Stimulated activated CD4-positive, alpha-beta T cell treated with anti-CD3 and anti-CD28 coated beads, Interleukin-1b, Interleukin-23, amount 100 ng/mL, for 24 hours (primary cell): ENCODE results near the gene CDK6.

Experiments
- DNase-seq, 4 experiments: peaks; one replicate each; pipeline ENCODE4 v3.0.0-alpha.2; 2020; ENCODE audit warnings: low read depth in 4 of 4, low spot score in 1 of 4

Gene CDK6

DNA sequence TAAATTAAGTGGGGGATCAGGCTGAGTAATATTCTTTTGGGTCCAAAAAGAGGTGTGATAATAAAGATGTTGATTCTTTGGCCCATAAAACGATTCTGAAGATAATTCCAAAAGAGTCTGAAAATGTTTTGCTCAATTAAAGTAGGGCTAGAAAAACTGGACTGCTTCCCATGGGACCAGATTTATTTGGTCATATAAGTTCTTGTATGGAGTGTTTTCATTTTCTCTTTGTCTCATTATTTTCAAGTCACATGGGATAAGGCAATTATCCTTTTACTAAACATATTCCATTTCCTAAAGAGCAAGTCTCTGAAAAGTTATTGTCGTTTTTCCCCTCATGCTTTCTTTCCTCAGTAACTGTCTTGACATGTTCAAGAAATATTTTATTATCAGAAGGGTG, 41.5 kb downstream of the CDK6 start:
- no peak for DNase-seq

DNA sequence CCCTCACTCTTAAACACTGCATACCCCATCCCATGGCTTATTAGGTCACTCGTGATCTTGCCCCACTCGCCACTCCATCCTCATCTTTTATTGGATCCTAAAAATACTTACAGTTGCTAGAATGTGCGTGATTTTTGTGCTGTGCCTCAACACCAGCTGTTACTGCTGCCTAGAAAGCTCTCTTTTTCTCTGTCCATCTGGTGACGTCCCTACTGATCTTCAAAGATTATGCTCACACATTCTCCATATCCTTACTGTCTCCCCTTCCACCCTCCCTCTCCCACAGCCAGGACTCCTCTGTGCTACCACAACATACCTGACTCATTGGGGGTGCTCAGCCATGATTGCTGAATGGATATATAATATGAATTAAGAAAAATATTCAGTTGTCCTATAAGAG, 42.0 kb downstream of the CDK6 start:
- DNase-seq = no peak

DNA sequence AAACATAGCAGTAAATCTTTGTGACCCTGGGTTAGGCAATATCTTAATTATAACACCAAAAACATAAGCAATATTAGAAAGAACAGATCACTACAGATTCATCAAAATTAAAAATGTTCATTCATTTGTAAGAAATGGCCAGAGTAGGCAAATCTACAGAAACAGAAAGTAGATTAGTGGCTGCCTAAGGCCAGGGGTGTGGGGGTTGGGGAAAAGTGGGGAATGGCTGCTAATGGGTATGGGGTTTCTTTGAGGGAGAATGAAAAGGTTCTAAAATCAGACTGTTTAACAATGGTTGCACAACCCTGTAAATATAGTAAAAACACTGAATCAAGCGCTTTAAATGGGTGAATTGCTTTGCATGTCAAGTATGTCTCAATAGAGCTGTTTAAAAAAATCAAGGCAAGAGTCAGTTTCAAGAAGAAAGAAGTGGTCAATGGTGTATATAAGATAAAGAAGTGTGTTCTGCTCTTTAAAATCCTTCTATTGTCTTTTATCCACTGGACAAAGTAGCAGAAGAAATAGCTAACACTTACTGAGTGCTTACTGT, 42.6 kb downstream of the CDK6 start:
- no peak for DNase-seq

DNA sequence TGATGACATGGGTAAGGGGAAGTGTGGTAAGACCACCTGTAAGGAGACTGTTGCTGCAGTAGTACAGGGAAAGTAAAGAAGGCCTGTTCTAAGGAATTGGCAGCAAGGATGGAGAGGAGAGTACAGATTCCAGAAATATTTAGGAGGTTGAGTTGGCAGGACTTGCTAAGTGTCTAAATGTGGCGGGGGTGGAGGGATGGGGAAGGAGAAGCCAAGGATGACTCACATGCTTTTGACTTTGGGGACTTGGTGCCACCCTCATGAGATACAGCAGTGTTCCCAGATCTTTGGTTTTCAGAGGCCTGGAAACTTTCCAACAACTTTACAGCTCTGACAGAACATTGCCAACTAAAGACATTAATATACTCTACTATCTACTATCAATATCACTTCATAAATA, 45.4 kb downstream of the CDK6 start:
- no peak for DNase-seq

DNA sequence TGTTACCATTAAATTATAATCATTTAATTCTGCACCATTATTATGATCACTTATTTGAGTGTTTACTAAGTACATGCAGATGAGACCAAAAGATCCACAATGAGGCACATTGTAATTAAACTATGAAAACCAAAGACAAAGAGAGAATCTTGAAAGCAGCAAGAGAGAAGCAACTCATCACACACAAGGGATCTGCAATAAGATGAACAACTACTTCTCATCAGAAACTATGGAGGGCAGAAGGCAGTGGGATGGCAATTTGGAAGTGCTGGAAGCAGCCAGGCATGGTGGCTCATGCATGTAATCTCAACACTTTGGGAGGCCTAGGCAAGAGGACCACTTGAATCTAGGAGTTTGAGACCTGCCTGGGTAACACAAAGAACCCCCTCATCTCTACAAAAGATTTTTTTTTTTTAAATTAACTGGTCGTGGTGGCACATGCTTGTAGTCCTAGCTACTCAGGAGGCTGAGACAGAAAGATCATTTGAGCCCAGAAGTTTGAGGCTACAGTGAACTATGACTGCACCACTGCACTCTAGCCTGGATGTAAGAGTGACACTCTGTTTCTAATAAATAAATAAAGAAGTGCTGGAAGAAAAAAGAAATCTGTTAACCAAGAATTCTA, 47.7 kb downstream of the CDK6 start:
- DNase-seq = no peak

DNA sequence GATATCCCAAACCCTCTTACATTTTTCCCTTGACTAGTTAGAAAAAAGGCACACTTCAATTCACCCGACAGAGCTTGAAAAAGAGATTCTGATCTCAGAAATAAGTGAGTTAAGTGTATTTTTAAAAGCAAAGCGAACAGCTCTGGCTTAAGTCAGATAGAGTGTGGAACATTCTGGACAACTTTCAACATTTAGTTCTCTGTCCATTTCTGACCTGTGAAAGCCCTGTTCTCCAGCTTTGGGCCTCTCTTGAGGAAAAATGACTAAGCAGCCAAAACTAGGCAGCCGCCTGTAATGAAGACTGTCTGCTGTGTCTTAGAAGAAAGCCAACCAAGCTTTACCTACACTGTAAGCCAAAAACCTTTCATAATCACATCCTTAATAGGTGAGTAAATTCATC, 50.5 kb downstream of the CDK6 start:
- no peak for DNase-seq

DNA sequence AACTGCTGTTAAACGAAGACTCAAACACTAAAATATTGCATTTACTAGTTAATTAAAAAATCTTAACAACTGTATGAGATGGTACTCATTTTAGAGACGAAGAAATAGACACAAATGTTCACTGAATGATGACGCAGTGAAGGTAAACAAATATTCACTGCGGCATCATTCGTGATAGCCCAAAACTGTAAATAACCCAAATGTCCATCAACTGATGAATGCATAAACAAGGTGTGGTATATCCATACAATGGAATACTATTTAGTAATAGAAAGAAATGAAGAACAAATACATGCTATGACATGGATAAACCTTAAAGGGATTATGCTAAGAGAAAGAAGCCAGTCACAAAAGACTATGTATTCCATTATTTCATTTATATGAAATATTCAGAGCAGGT, 51.4 kb downstream of the CDK6 start:
- no peak for DNase-seq

DNA sequence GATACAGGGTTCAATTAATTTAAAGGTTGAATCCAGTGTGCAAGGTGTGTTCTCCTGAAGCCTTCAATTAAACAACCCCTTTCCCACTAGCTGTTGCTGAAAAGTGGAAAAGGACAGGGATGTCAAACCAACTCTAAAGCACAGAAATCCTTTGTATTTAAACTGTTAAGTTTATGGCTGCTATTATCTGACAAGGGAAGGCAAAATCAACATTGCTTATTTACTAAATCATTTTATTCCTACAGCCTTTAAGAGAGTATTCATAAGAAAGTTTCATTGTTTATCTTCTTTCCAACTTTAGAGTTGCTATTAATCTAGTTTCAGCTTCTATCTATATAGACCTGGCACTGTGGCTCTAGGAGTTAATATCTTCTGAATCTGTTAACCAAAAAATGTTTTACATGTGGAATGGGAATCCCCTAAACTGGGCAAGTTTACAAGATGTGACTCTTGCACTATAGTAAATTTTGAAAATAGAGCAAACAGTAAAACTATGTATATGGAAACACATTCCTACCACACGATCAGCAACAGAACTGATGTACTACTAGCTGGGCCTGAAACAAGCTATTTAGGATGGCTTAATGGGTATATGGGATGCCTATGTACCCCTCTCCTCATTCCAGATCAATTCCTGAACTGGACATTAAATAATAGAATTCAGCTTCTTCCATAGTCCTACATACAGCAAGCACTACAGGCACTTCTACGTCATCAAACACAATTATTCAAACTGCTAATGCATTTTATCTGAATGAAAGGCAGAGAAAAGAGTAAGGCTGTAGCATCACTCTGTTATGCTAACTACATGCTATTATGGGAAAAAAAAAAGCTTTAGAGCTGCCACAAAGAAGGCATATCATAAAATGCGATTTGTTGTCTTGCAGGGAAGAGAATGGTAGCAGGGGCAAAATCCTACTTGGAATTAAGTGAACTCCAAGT, 52.8 kb downstream of the CDK6 start:
- no peak for DNase-seq

DNA sequence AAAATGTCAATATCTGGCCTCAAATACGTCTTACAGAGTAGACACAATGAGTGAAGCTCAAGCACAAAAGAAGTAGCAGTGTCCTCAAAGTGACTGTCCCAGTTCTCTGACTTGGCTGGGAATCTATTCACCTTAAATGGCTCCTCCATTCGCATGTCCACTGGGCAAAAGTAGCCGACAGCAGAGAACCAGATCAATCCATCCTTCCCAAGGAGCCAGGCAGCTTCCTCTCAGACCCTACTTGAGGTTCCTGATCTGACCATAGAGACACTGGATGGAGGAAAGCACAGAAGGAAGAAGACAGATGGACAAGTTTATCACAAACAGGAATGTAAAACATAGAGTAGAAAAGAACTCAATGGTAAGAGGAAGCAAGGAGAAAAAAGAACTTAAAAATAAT, 53.5 kb downstream of the CDK6 start:
- DNase-seq = no peak

DNA sequence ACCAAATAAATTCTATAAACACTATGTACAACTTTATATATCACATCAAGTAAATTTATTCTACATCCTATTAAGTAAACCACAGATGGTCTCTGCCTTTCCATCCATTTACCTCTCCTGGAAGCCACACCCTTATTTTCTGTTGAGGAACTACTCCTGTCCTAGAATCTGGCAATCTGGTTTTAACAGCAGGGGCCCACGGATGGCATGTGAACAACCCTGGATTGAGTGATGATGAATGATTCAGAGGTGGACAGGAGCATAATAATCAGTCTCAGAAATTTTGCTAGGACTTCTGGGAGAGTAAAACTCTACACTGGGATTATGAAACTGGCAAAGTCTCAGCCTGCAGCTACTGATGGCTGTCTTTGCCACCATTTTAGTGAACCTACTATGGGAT, 54.1 kb downstream of the CDK6 start:
- DNase-seq = no peak

DNA sequence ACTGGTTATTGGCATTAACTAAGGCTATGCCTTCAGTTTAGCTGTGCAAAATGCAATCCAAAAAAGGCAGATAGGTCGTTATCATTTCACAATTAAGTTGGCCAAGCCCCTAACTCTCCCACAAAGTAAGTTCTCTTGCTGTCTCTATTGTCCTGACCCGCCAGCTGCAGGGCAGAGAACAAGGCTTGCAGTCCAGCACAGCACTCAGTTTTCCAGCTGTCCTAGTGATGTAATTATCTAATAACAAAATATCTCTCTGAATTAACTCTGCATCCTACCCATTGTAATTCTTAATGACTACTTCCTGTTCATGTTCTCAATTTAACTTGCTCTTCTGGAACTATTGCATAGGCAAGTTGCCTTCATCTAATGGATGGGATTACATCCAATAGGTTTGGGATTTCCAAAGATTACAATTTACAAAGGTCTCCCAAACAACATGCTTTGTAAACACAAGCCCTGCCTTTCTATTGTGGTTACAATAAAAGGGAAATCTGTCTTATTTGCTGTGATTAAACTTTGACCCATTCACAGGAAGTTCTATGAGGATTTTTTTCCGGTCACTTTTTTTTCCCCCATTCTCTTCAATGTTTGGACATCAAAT, 55.2 kb downstream of the CDK6 start:
- DNase-seq = no peak

DNA sequence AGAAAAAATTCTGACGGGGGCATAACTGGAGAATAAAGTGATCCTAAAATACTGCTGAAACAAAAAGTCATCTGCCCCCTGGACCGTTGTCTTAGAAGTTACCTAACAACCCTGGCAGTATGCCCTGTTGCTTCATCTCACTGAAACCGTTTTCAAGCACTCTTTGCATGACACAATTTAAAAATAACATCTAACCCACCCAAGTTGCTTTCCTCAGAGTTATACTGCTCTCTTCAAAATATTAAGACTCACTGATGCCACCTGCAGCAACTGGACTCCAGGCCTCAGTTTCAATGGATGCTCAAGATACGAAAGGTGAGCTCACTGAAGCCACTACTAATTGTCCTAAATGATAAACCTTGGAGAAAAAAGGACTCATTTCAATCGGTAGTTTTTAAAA, 57.4 kb downstream of the CDK6 start:
- DNase-seq = no peak

DNA sequence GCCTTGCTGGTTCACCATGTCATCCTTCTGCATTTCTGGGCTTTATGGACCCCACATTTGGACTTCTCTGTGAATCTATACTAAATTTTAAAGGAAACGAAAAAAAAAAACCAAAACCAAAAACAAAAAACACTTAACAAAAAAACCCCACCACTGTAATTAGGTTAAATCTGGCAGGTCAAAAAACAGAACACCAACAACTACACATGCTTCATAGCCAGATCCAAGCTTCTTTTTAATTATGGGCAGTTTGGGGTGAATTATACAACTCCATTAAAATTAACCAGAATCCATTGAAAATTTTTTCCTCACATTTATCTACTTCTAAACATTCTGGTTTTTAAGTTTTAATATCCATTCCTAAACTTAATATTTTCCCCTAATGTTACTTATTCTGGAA, 58.4 kb downstream of the CDK6 start:
- DNase-seq = no peak

DNA sequence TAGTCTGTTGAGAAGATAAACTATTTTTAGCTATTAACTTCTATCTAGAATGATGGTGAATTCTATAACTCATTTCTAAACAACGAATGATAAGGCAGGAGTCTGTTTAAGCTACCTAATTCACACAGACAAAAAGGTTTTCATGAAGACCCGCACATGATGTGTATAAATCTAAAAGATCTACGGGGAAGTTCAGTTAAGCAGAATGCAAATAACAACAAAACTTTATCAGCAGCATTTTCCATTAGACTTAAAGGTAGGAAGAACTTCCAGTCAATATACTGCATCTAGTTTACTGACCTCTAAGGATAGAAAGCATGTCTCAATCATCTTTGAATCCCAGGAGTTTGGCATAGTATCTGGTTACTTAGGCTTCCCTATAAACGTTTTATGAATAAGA, 62.6 kb downstream of the CDK6 start:
- DNase-seq = no peak

DNA sequence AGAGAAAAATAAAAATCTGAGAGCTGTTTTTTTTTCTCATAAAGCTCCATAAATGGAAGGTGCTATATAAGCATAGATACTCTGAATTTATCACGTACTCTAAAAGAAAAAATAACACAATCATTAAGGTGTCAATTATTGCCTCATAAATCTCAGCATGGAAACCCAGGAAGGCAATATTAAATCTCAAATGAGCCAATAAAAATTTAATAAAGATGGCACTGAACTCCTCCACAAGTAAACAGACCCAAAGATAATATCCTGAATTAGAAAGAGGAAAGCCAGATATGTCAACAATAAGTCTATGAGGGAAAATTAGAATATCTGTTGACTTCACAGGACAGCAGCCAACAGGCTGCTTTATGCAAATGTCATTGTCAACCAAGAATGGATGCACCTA, 66.5 kb downstream of the CDK6 start:
- no peak for DNase-seq

DNA sequence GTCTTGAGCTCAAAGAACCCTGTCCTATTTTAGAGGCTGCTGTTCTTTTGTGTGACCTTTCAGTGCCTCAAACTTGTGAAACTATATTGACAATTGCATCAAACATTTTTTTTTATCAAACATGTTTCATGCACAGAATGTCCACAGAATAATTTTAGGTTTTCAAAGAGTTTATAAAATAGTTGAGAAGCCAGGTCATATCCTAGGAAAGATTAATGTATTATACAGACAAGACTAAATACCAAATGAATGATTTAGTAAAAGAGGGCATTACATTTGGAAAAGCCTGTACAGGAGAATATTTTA, 67.0 kb downstream of the CDK6 start:
- no peak for DNase-seq

DNA sequence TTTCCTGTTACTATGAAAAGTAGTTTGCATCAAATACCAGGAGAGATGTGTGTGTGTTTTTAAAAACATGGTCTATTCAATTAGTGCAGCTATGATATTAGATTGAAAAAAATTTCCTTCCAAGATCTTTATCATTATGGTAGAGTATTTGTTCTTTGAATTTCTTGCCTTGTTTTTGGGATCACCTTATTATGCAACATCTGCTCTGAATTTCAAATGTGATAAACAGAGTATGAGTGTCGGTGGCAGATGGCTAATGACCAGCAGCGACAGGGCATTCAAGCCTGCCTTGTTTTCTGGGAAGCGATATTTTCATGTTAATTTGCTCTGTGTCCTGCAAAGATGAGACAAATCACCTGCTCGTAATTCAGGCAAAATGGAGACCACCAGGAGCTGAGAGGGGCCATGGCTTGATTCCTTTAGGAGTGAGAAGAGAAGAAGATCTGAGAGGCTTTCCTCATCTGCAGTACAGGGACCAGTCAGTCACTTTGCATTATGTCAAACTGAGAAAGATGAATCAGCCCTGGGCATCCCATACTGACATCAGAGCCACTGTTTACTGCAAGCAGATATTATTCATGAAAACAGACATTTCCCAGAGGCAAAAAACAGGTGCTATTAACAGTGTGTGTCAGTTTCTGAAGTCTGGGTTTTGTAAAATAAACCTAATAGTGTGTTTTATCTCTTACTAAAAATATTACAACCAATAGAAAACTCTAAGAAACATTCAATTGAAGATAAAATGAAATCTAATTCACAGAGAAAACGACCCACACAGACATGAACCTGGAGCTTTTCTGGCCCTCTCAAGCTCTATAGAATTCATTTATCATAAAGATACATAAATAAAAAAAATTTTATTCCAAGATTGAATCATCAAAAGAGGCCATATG, 67.6 kb downstream of the CDK6 start:
- peak in 2 of 4 experiments; percentile 27 for DNase-seq

DNA sequence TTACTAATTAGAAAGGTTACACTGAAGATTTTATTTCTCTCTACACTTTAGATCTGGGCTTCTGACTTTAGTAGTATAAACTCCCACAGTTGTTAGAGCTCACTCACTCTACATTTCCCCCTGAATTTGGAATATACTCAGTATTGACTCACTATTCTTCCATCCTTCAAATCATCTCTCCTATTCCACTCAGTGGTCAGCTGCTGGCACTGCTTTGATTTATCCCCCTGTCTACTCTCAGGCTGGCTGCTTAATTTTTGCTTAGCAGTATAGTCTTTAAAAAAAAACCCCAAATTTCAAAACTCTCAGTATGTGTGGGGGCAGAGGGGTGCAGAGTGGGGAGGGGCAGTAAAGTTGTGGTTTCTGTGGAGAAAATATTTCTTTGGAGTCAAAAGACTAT, 68.9 kb downstream of the CDK6 start:
- DNase-seq = no peak

DNA sequence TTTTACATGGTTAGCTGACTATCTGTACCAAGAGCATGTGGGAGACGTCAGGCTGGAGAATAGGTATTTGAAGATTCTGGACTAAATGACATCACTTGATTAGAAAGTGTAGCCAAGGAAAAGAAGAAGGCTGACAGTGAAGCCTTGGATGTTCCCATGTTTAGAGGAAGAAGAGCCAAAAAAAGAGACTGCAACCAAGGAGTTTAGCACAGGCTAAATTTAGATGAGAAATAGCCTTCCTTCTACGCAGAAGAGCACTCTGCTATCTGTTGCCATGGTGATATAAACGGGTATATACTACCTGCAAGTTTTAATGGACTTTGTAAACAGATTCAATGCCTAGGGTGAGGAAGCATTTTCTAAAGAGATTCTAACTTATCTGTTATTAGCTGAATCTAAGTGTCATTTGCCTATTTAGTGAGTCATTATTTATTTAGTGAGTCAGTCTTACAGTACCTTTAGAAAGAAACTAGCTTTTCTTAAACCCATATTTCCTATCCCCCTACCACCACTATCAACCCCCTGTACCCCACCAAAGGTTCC, 69.8 kb downstream of the CDK6 start:
- DNase-seq = no peak

DNA sequence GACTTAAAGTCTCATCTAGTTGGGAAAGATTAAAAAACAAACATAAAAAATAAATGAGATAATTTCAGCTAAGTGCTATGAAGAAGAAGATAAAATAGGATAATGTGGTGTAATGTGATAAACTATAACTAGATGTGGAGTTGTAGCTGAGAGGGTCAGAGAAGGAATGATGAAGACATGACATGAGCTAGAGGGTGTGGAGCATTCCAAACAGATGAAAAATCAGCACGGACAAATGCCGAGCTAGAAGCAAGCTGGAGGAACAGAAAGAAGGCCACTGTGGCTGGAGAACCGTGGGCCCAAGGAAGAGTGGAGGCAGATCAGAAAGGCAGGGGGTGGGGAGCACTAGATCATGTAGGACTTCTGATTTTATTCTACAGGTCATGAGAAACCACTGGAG, 70.6 kb downstream of the CDK6 start:
- DNase-seq = no peak
